ENCODE results near the gene AIG1.

AIG1 gene

GRCh38 chr6:143205131-143205535, 144.4 kb downstream of the AIG1 start:
- FAIRE-seq (no peak), DNase-seq (ENCODE audit: insufficient read length, low spot score) (no peak)
- TF ChIP-seq POLR2A (IDR thresholded peaks at IDR 0.05; ENCODE audit: low read depth, low read length): no peak

- DNase-seq (ENCODE audit: insufficient read length, low spot score) (no peak), FAIRE-seq (no peak)
- no peak for TF ChIP-seq POLR2A (IDR thresholded peaks at IDR 0.05; ENCODE audit: low read depth, low read length)
Observed at GRCh38 chr6:143205585-143205984, 144.9 kb downstream of the AIG1 start.

- no peak for TF ChIP-seq POLR2A (IDR thresholded peaks at IDR 0.05; ENCODE audit: low read depth, low read length)
- FAIRE-seq (no peak), DNase-seq (ENCODE audit: insufficient read length, low spot score) (no peak)
Observed at GRCh38 chr6:143205991-143206390, 145.3 kb downstream of the AIG1 start.

GRCh38 chr6:143206550-143206949, 145.9 kb downstream of the AIG1 start:
- no peak for DNase-seq (ENCODE audit: insufficient read length, low spot score)
- TF ChIP-seq POLR2A (IDR thresholded peaks at IDR 0.05; ENCODE audit: low read depth, low read length): no peak
- no peak for FAIRE-seq

GRCh38 chr6:143210420-143210819, 149.7 kb downstream of the AIG1 start:
- no peak for TF ChIP-seq POLR2A (IDR thresholded peaks at IDR 0.05; ENCODE audit: low read depth, low read length)
- FAIRE-seq: no peak
- DNase-seq (ENCODE audit: insufficient read length, low spot score): no peak

GRCh38 chr6:143213859-143214376, 153.2 kb downstream of the AIG1 start:
- DNase-seq (ENCODE audit: insufficient read length, low spot score) (no peak), FAIRE-seq (no peak)
- no peak for TF ChIP-seq POLR2A (IDR thresholded peaks at IDR 0.05; ENCODE audit: low read depth, low read length)

- FAIRE-seq (no peak), DNase-seq (ENCODE audit: insufficient read length, low spot score) (no peak)
- TF ChIP-seq POLR2A (IDR thresholded peaks at IDR 0.05; ENCODE audit: low read depth, low read length): no peak
Observed at GRCh38 chr6:143215363-143215762, 154.7 kb downstream of the AIG1 start.

GRCh38 chr6:143215771-143216170, 155.1 kb downstream of the AIG1 start:
- TF ChIP-seq POLR2A (IDR thresholded peaks at IDR 0.05; ENCODE audit: low read depth, low read length): no peak
- FAIRE-seq (no peak), DNase-seq (ENCODE audit: insufficient read length, low spot score) (no peak)

GRCh38 chr6:143218233-143218632, 157.5 kb downstream of the AIG1 start:
- DNase-seq (ENCODE audit: insufficient read length, low spot score) (no peak), FAIRE-seq (no peak)
- TF ChIP-seq POLR2A (IDR thresholded peaks at IDR 0.05; ENCODE audit: low read depth, low read length): no peak

GRCh38 chr6:143221698-143222097, 161.0 kb downstream of the AIG1 start:
- FAIRE-seq: no peak
- no peak for TF ChIP-seq POLR2A (IDR thresholded peaks at IDR 0.05; ENCODE audit: low read depth, low read length)
- no peak for DNase-seq (ENCODE audit: insufficient read length, low spot score)

GRCh38 chr6:143222310-143222709, 161.6 kb downstream of the AIG1 start:
- no peak for TF ChIP-seq POLR2A (IDR thresholded peaks at IDR 0.05; ENCODE audit: low read depth, low read length)
- FAIRE-seq (no peak), DNase-seq (ENCODE audit: insufficient read length, low spot score) (no peak)

- DNase-seq (ENCODE audit: insufficient read length, low spot score) (no peak), FAIRE-seq (no peak)
- TF ChIP-seq POLR2A (IDR thresholded peaks at IDR 0.05; ENCODE audit: low read depth, low read length): no peak
Observed at GRCh38 chr6:143222801-143223231, 162.1 kb downstream of the AIG1 start.

GRCh38 chr6:143223895-143224294, 163.2 kb downstream of the AIG1 start:
- no peak for DNase-seq (ENCODE audit: insufficient read length, low spot score)
- no peak for TF ChIP-seq POLR2A (IDR thresholded peaks at IDR 0.05; ENCODE audit: low read depth, low read length)

GRCh38 chr6:143224516-143224915, 163.8 kb downstream of the AIG1 start:
- FAIRE-seq (no peak), DNase-seq (ENCODE audit: insufficient read length, low spot score) (no peak)
- no peak for TF ChIP-seq POLR2A (IDR thresholded peaks at IDR 0.05; ENCODE audit: low read depth, low read length)

More at GRCh38 chr6:143223895-143224294, 163.2 kb downstream of the AIG1 start:
- no peak for FAIRE-seq

GRCh38 chr6:143225929-143226328, 165.2 kb downstream of the AIG1 start:
- no peak for TF ChIP-seq POLR2A (IDR thresholded peaks at IDR 0.05; ENCODE audit: low read depth, low read length)
- no peak for FAIRE-seq
- DNase-seq (ENCODE audit: insufficient read length, low spot score): no peak

- DNase-seq (ENCODE audit: insufficient read length, low spot score) (no peak), FAIRE-seq (no peak)
- no peak for TF ChIP-seq POLR2A (IDR thresholded peaks at IDR 0.05; ENCODE audit: low read depth, low read length)
Observed at GRCh38 chr6:143227675-143228074, 167.0 kb downstream of the AIG1 start.
